Peyer's patch (tissue), 4 donors: ENCODE data around the gene DAPK3.
"Not testable (repeated sequence)": the region's sequence is repeated elsewhere in the genome, so short reads cannot be mapped to it uniquely, and the experiment has no call there.

Source experiments
- CTCF ChIP-seq, 6 experiments: fragments of 450-650 bp in 4 of 6; fragments of 200-600 bp in 2 of 6; sonication (generic) in 1 of 6; IDR thresholded peaks; one replicate each; pipeline ENCODE4 v1.5.1; 2017 to 2019; ENCODE audit warnings: antibody characterized with exemption in 6 of 6, mild to moderate bottlenecking in 3 of 6, moderate library complexity in 1 of 6
- POLR2A ChIP-seq, 2 donors: fragments of 450-650 bp; IDR thresholded peaks; one replicate each; pipeline ENCODE4 v1.5.1; 2017; ENCODE audit warnings: antibody characterized with exemption in 2 of 2, mild to moderate bottlenecking in 2 of 2, moderate library complexity in 2 of 2

DNA sequence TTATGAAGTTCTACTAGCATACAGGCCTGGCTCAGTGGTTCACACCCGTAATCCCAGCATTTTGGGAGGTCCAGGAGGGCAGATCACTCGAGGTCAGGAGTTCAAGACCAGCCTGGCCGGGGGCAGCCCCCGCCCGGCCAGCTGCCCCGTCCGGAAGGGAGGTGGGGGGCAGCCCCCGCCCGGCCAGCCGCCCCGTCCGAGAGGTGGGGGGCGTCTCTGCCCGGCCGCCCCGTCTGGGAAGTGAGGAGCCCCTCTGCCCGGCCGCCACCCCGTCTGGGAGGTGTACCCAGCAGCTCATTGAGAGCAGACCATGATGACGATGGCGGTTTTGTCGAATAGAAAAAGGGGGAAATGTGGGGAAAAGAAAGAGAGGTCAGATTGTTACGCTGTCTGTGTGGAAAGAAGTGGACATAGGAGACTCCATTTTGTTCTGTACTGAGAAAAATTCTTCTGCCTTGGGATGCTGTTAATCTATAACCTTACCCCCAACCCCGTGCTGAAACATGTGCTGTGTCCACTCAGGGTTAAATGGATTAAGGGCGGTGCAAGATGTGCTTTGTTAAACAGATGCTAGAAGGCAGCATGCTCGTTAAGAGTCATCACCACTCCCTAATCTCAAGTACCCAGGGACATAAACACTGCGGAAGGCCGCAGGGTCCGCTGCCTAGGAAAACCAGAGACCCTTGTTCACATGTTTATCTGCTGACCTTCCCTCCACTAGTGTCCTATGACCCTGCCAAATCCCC is 27.9 kb upstream of the DAPK3 start:
- TF ChIP-seq CTCF, POLR2A (IDR thresholded peaks at IDR 0.05): not testable (repeated sequence)
